Dermis blood vessel endothelial cell (primary cell): ENCODE measurements around the gene KRTAP26-1. TPM values are rescaled to one million over a fixed set of nuclear protein-coding genes. Genes with fewer than 3 reads are reported as not detected.

Source experiments
- DNase-seq: peaks from one replicate; pipeline ENCODE4 v3.0.0; 2010
- total RNA-seq: library from RNA; depleted of rRNA; stranded (reverse); fragments of >200 nt; gene quantifications from 2 replicates; pipeline ENCODE4 v1.2.3, GENCODE V29; 2014

KRTAP26-1 gene
- total RNA-seq, 1 donor from 2014 or later = not detected

- no peak for DNase-seq
These were observed 50.1 kb downstream of the KRTAP26-1 start for GRCh38 chr21:30269803-30270530.

Other genes with a start within 250 kb of the KRTAP26-1 start
- gene CLDN17, start 153.5 kb downstream of the KRTAP26-1 start, total RNA-seq = not detected in 2 replicates
- gene CLDN8, start 104.2 kb downstream of the KRTAP26-1 start, total RNA-seq = not detected in 2 replicates
- gene KRTAP24-1, start 37.4 kb downstream of the KRTAP26-1 start, total RNA-seq = not detected in 2 replicates
- gene KRTAP25-1, start 30.8 kb downstream of the KRTAP26-1 start, total RNA-seq = not detected in 2 replicates
- not detected in 2 replicates for gene KRTAP27-1, start 17.4 kb upstream of the KRTAP26-1 start, total RNA-seq
- gene KRTAP23-1, start 28.3 kb upstream of the KRTAP26-1 start, total RNA-seq = not detected in 2 replicates
- not detected in 2 replicates for gene KRTAP13-2, start 52.0 kb upstream of the KRTAP26-1 start, total RNA-seq
- not detected in 2 replicates for gene KRTAP13-1, start 75.7 kb upstream of the KRTAP26-1 start, total RNA-seq
- gene KRTAP13-3, start 105.6 kb upstream of the KRTAP26-1 start, total RNA-seq = not detected in 2 replicates
- gene KRTAP13-4, start 109.9 kb upstream of the KRTAP26-1 start, total RNA-seq = not detected in 2 replicates
- gene KRTAP15-1, start 120.0 kb upstream of the KRTAP26-1 start, total RNA-seq = not detected in 2 replicates
- gene KRTAP19-1, start 160.1 kb upstream of the KRTAP26-1 start, total RNA-seq = not detected in 2 replicates
- gene KRTAP19-2, start 167.1 kb upstream of the KRTAP26-1 start, total RNA-seq = not detected in 2 replicates
- not detected in 2 replicates for gene KRTAP19-3, start 171.7 kb upstream of the KRTAP26-1 start, total RNA-seq
- not detected in 2 replicates for gene KRTAP19-4, start 176.8 kb upstream of the KRTAP26-1 start, total RNA-seq
- gene KRTAP19-5, start 181.8 kb upstream of the KRTAP26-1 start, total RNA-seq = not detected in 2 replicates
- gene KRTAP19-6, start 221.5 kb upstream of the KRTAP26-1 start, total RNA-seq = not detected in 2 replicates
- gene KRTAP19-7, start 241.0 kb upstream of the KRTAP26-1 start, total RNA-seq = not detected in 2 replicates